ENCODE results near the gene SYT6. TPM values are rescaled to one million over a fixed set of nuclear protein-coding genes. Genes with fewer than 3 reads are reported as not detected.
A peak's percentile ranks its signal among the peaks of the same experiment; 100 is the strongest.

The SYT6 gene
- total RNA-seq, 1 experiment from 2014 or later, result 77.2 TPM

DNA sequence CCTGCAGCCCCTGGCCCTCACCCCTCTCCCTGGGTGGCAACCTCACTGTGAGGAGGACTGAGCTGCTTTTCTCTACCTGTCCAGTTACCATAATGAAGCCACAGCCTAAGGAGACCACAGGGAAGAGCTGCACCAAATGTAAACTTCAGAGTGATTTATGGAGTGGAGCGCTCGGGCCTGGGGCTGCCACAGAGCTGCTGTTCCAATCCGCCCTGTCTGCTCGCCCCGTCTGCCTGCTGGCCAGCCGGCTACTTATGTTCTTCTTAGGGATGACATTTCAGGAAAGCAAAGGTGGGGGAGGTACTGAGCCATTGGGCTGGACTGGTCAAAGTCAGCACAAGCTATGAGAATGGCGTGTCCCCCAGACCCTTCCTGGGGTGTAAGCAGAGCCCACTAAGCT lies 17.9 kb downstream of the SYT6 start:
- Histone ChIP-seq H2AFZ (ENCODE audit: low read length) (no peak overlapping the region), H3K79me2 (ENCODE audit: insufficient read depth, low read length) (no peaks in the 10 kb centered on the region), H3K27me3 (ENCODE audit: insufficient read depth, low read length) (no peaks in the 10 kb centered on the region), H4K5ac (ENCODE audit: insufficient read length, low read depth, low read length) (no peak overlapping the region), H3K4ac (ENCODE audit: low read depth, low read length) (no peak overlapping the region), H2BK12ac (ENCODE audit: insufficient read length, low read depth, low read length) (no peak overlapping the region), H2BK20ac (ENCODE audit: low read depth, low read length, poor library complexity, severe bottlenecking) (no peak overlapping the region), H3K23me2 (ENCODE audit: insufficient read length, low read depth, low read length, poor library complexity, severe bottlenecking) (no peaks in the 10 kb centered on the region), H3K4me1 (ENCODE audit: insufficient read depth, low read length) (peaks cover 2% of the 10 kb centered on the region; the same call in 1 of the 2 replicates), H3K9me3 (ENCODE audit: control insufficient read depth, low read depth, low read length) (no peaks in the 10 kb centered on the region), H2BK120ac (ENCODE audit: low read depth, low read length, poor library complexity, severe bottlenecking) (no peak overlapping the region), H3K4me2 (ENCODE audit: insufficient read depth, insufficient read length, low read length) (no peak overlapping the region), H2BK15ac (ENCODE audit: low read depth, low read length) (no peak overlapping the region), H3K18ac (ENCODE audit: insufficient read length, low read depth, low read length) (no peak overlapping the region), H3T11ph (ENCODE audit: low read length) (no peak overlapping the region), H3K14ac (ENCODE audit: insufficient read depth, low read length) (no peak overlapping the region; the same call in 1 of the 2 replicates), H4K8ac (replicated peaks; ENCODE audit: insufficient read length, low read depth, low read length) (no peak overlapping the region), H3K23ac (ENCODE audit: insufficient read length, low read depth, low read length) (no peak overlapping the region), H3K27ac (ENCODE audit: insufficient read length, low read depth, low read length) (no peak overlapping the region), H2BK5ac (ENCODE audit: insufficient read length, low read length) (no peak overlapping the region), H3K9ac (ENCODE audit: extremely low read depth, insufficient read length, low read length) (no peak overlapping the region), H3K56ac (ENCODE audit: insufficient read length, low read depth, low read length) (no peak overlapping the region), H3K79me1 (ENCODE audit: insufficient read depth, low read depth, low read length, poor library complexity, severe bottlenecking) (peaks cover 2% of the 10 kb centered on the region), H4K91ac (ENCODE audit: insufficient read length, low read depth, low read length) (no peak overlapping the region), H4K20me1 (ENCODE audit: control insufficient read depth, insufficient read depth, insufficient read length) (no peaks in the 10 kb centered on the region), H2AK5ac (ENCODE audit: insufficient read length, low read length) (no peak overlapping the region)
- Mint-ChIP-seq H3K4me3 (no peak overlapping the region), H3K36me3 (ENCODE audit: insufficient read depth in 1 of 3, low read depth in 3 of 3) (peaks cover 59 to 100% (median 98%) of the 10 kb centered on the region in 3 experiments), H3K27me3 (ENCODE audit: low read depth) (no peaks in the 10 kb centered on the region), H3K4me1 (peaks cover 54 to 62% of the 10 kb centered on the region in 2 experiments), H3K27ac (peak overlapping the region in 1 of 3 experiments; percentile 69; a peak in 2 of 7 replicates), H3K9me3 (no peaks in the 10 kb centered on the region)
- no peak for DNase-seq
- WGBS (ENCODE audit: extremely low coverage, insufficient read length, low lambda C conversion rate), result no CpG with 5 or more reads among the region's 7 CpGs
- TF ChIP-seq, protein P1, sequence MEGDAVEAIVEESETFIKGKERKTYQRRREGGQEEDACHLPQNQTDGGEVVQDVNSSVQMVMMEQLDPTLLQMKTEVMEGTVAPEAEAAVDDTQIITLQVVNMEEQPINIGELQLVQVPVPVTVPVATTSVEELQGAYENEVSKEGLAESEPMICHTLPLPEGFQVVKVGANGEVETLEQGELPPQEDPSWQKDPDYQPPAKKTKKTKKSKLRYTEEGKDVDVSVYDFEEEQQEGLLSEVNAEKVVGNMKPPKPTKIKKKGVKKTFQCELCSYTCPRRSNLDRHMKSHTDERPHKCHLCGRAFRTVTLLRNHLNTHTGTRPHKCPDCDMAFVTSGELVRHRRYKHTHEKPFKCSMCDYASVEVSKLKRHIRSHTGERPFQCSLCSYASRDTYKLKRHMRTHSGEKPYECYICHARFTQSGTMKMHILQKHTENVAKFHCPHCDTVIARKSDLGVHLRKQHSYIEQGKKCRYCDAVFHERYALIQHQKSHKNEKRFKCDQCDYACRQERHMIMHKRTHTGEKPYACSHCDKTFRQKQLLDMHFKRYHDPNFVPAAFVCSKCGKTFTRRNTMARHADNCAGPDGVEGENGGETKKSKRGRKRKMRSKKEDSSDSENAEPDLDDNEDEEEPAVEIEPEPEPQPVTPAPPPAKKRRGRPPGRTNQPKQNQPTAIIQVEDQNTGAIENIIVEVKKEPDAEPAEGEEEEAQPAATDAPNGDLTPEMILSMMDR (conservative IDR thresholded peaks at IDR 0.05), result no peak
